K562 (cell line): ENCODE data around the gene CEMIP. TPM values are rescaled to one million over a fixed set of nuclear protein-coding genes. Genes with fewer than 3 reads are reported as not detected.

Source experiments
- CBX3 ChIP-seq, 2 experiments: IDR thresholded peaks; 1 replicate in 1 of 2; 2 replicates in 1 of 2; pipeline ENCODE4 v1.6.1; 2012; ENCODE audit warnings: inconsistent platforms in 2 of 2, low read length in 2 of 2, borderline replicate concordance in 1 of 2, control low read depth in 1 of 2
- DMBX1 ChIP-seq: fragments of 250-450 bp; sonication (Bioruptor Pico); IDR thresholded peaks from 2 replicates; pipeline ENCODE4 v1.8.0; 2022; ENCODE audit warnings: inconsistent platforms, mild to moderate bottlenecking, moderate library complexity, borderline replicate concordance
- DPF2 ChIP-seq: fragments of 450-650 bp; IDR thresholded peaks from 2 replicates; pipeline ENCODE4 v1.6.1; 2016
- GABPB2 ChIP-seq: fragments of 250-450 bp; sonication (Bioruptor Pico); conservative IDR thresholded peaks from 2 replicates; pipeline ENCODE4 v1.5.1; 2021; ENCODE audit warnings: mild to moderate bottlenecking
- JUND ChIP-seq, 2 experiments: IDR thresholded peaks; 2 replicates in 1 of 2; 3 replicates in 1 of 2; pipeline ENCODE4 v1.6.1; 2011; ENCODE audit warnings: borderline replicate concordance in 2 of 2, low read depth in 2 of 2, low read length in 2 of 2, improper control_type of control experiment in 1 of 2, missing biosample characterization in 1 of 2, missing genetic modification characterization in 1 of 2, missing genetic modification reagents in 1 of 2
- KDM1A ChIP-seq, 2 experiments: fragments of 450-650 bp; IDR thresholded peaks; 2 replicates each; pipeline ENCODE4 v1.6.1; 2016; ENCODE audit warnings: mild to moderate bottlenecking in 2 of 2
- NCOR1 ChIP-seq: fragments of 450-650 bp; IDR thresholded peaks from 2 replicates; pipeline ENCODE4 v1.6.1; 2016; ENCODE audit warnings: mild to moderate bottlenecking, moderate library complexity
- NR2C2 ChIP-seq, 2 experiments: fragments of 200-800 bp in 1 of 2; sonication (Bioruptor generic) in 1 of 2; sonication (generic) in 1 of 2; formaldehyde crosslinking in 1 of 2; IDR thresholded peaks; 2 replicates each; pipeline versions ENCODE4 v1.6.1 to v1.8.0; 2016 to 2022; ENCODE audit warnings: mild to moderate bottlenecking in 1 of 2, missing compliant biosample characterization in 1 of 2, missing genetic modification characterization in 1 of 2, missing genetic modification reagents in 1 of 2
- NR4A1 ChIP-seq, 2 experiments: fragments of 250-450 bp in 1 of 2; fragments of 450-650 bp in 1 of 2; sonication (Bioruptor Pico) in 1 of 2; IDR thresholded peaks; 2 replicates each; pipeline versions ENCODE4 v1.4.0 to v1.6.1; 2016 to 2020; ENCODE audit warnings: mild to moderate bottlenecking in 2 of 2, missing compliant biosample characterization in 1 of 2, missing genetic modification characterization in 1 of 2, moderate library complexity in 1 of 2
- PHB2 ChIP-seq: fragments of 450-650 bp; IDR thresholded peaks from 2 replicates; pipeline ENCODE4 v1.6.1; 2017; ENCODE audit warnings: low read depth
- POLR2AphosphoS2 ChIP-seq: IDR thresholded peaks from 2 replicates; pipeline ENCODE4 v1.6.1; 2012; ENCODE audit warnings: low read length, improper control_type of control experiment
- RAD21 ChIP-seq, 2 experiments: fragments of 250-450 bp in 1 of 2; fragments of 450-650 bp in 1 of 2; sonication (Bioruptor Pico) in 1 of 2; formaldehyde crosslinking in 1 of 2; IDR thresholded peaks in 1 of 2; conservative IDR thresholded peaks in 1 of 2; 2 replicates each; pipeline versions ENCODE4 v1.4.0 to v1.8.0; 2020 to 2022; ENCODE audit warnings: mild to moderate bottlenecking in 2 of 2, moderate library complexity in 1 of 2
- RCOR1 ChIP-seq, 2 experiments: IDR thresholded peaks; 2 replicates each; pipeline ENCODE4 v1.6.1; 2012; ENCODE audit warnings: low read depth in 2 of 2, low read length in 2 of 2, borderline replicate concordance in 1 of 2, improper control_type of control experiment in 1 of 2
- TBL1XR1 ChIP-seq, 2 experiments: IDR thresholded peaks; 2 replicates each; pipeline ENCODE4 v1.6.1; 2012; ENCODE audit warnings: improper control_type of control experiment in 2 of 2, low read length in 2 of 2, mild to moderate bottlenecking in 1 of 2
- TCFL5 ChIP-seq: fragments of 250-450 bp; sonication (Bioruptor Pico); conservative IDR thresholded peaks from 2 replicates; pipeline ENCODE4 v1.6.1; 2021; ENCODE audit warnings: mild to moderate bottlenecking, moderate library complexity, matching md5 sums
- THAP12 ChIP-seq: fragments of 250-450 bp; sonication (Bioruptor Pico); IDR thresholded peaks from 2 replicates; pipeline ENCODE4 v1.9.0; 2021; ENCODE audit warnings: mild to moderate bottlenecking, inconsistent platforms
- ZNF274 ChIP-seq: IDR thresholded peaks from 2 replicates; pipeline ENCODE4 v1.6.1; 2011; ENCODE audit warnings: low read depth, mild to moderate bottlenecking, low read length, moderate library complexity, borderline replicate concordance
- ZNF75A ChIP-seq: fragments of 450-650 bp; formaldehyde crosslinking; IDR thresholded peaks from 2 replicates; pipeline ENCODE4 v1.4.0; 2020; ENCODE audit warnings: mild to moderate bottlenecking
- polyA plus RNA-seq, 8 experiments: library from polyadenylated mRNA; depleted of rRNA in 4 of 8; stranded (reverse) in 5 of 8; unstranded in 3 of 8; fragments of >200 nt; fragmentation: Nextera tagmentation in 2 of 8; fragmentation: Illumina TruSeq in 1 of 8; extraction: Ambion mirVana in 2 of 8; extraction: Trizol in 1 of 8; gene quantifications; 2 replicates each; pipeline versions ENCODE4 v1.2.1 to v1.2.3, GENCODE V29; 2011 to 2014; ENCODE audit warnings: inconsistent platforms in 1 of 8, missing spikeins in 1 of 8
- total RNA-seq, 7 experiments: library from RNA; depleted of rRNA in 6 of 7; stranded (reverse); fragments of >200 nt in 6 of 7; fragmentation: Illumina TruSeq in 2 of 7; extraction: Trizol in 2 of 7; gene quantifications; 2 replicates each; pipeline versions ENCODE4 v1.2.1 to v1.2.3, GENCODE V29; 2011 to 2021; ENCODE audit warnings: low replicate concordance in 1 of 7
- TF ChIP-seq, protein P1 (sequence below): fragments of 150-350 bp; conservative IDR thresholded peaks from 2 replicates; pipeline ENCODE4 v1.6.1; 2014; ENCODE audit warnings: low read length
- TF ChIP-seq, protein P2 (sequence below), 2 experiments: IDR thresholded peaks; 2 replicates each; pipeline ENCODE4 v1.6.1; 2011; ENCODE audit warnings: borderline replicate concordance in 1 of 2, control low read depth in 1 of 2, low read depth in 1 of 2, low read length in 1 of 2, mild to moderate bottlenecking in 1 of 2, mixed read lengths in 1 of 2, moderate library complexity in 1 of 2; ENCODE audit not compliant: insufficient read depth in 1 of 2, insufficient read length in 1 of 2, poor library complexity in 1 of 2, severe bottlenecking in 1 of 2; ENCODE audit errors: extremely low read depth in 1 of 2

Gene CEMIP
- total and polyA plus RNA-seq, 9 of the 15 experiments (the other 6 are each of a cell fraction or from before 2014, with no cell fraction given): 0.33 TPM; not detected in 8

DNA sequence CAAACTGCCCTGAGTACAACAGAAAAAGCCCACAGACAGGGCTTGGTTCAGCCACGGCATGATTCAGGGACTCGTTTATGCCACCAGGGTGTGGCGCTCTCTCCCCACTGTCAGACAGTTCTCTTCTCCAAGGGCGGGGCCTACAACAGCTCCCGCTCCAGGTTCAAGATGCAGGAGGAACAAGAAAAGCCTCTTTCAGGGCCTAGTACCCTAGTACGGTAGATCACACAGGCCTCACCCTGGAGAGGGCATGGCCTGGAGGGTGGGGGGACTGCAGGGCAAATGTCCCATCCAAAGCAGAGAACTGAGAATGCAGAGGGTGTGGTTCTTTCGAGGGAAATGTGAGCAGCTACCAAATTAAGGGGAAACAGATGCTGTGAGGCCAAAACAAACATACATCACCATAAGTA, 198.5 kb downstream of the CEMIP start (continued):
- TF ChIP-seq DPF2: no peak
- TF ChIP-seq DMBX1 (CRISPR knock-in tag): no peak
- TF ChIP-seq KDM1A (IDR thresholded peaks at IDR 0.05): no peak
- TF ChIP-seq POLR2AphosphoS2: 0 out of 2 replicates have a peak, but pooled peaks have one; percentile 56
- TF ChIP-seq RAD21 (CRISPR knock-in tag; conservative IDR thresholded peaks at IDR 0.05 in 1 of 2, IDR thresholded peaks at IDR 0.05 in 1 of 2): peak; percentile 88 to 94
- no peak for TF ChIP-seq TCFL5
- no peak for TF ChIP-seq TBL1XR1 (IDR thresholded peaks at IDR 0.05; ENCODE audit: low read length in 2 of 2)
- TF ChIP-seq NR2C2 (CRISPR knock-in tag; IDR thresholded peaks at IDR 0.05): no peak
- TF ChIP-seq NR2C2 (tag; IDR thresholded peaks at IDR 0.05): no peak
- TF ChIP-seq, protein P1, sequence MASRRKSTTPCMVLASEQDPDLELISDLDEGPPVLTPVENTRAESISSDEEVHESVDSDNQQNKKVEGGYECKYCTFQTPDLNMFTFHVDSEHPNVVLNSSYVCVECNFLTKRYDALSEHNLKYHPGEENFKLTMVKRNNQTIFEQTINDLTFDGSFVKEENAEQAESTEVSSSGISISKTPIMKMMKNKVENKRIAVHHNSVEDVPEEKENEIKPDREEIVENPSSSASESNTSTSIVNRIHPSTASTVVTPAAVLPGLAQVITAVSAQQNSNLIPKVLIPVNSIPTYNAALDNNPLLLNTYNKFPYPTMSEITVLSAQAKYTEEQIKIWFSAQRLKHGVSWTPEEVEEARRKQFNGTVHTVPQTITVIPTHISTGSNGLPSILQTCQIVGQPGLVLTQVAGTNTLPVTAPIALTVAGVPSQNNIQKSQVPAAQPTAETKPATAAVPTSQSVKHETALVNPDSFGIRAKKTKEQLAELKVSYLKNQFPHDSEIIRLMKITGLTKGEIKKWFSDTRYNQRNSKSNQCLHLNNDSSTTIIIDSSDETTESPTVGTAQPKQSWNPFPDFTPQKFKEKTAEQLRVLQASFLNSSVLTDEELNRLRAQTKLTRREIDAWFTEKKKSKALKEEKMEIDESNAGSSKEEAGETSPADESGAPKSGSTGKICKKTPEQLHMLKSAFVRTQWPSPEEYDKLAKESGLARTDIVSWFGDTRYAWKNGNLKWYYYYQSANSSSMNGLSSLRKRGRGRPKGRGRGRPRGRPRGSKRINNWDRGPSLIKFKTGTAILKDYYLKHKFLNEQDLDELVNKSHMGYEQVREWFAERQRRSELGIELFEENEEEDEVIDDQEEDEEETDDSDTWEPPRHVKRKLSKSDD: 0 out of 2 replicates have a peak, but pooled peaks have one; percentile 52
- TF ChIP-seq RCOR1 (IDR thresholded peaks at IDR 0.05; ENCODE audit: borderline replicate concordance in 1 of 2, low read depth in 2 of 2, low read length in 2 of 2): peak in 1 of 2 experiments; percentile 18; a peak in 1 of 4 replicates
- TF ChIP-seq, protein P2, sequence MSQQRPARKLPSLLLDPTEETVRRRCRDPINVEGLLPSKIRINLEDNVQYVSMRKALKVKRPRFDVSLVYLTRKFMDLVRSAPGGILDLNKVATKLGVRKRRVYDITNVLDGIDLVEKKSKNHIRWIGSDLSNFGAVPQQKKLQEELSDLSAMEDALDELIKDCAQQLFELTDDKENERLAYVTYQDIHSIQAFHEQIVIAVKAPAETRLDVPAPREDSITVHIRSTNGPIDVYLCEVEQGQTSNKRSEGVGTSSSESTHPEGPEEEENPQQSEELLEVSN (IDR thresholded peaks at IDR 0.05; ENCODE audit: borderline replicate concordance in 1 of 2, extremely low read depth in 1 of 2, insufficient read depth in 1 of 2, insufficient read length in 1 of 2, low read depth in 1 of 2, low read length in 1 of 2, poor library complexity in 1 of 2, severe bottlenecking in 1 of 2): no peak
- no peak for TF ChIP-seq ZNF274
- no peak for TF ChIP-seq GABPB2 (CRISPR knock-in tag)
- TF ChIP-seq THAP12 (CRISPR knock-in tag): no peak
- no peak for TF ChIP-seq ZNF75A (CRISPR knock-in tag)
- TF ChIP-seq PHB2: no peak
- TF ChIP-seq CBX3 (IDR thresholded peaks at IDR 0.05; ENCODE audit: borderline replicate concordance in 1 of 2, low read length in 2 of 2): no peak
- no peak for TF ChIP-seq NCOR1
- no peak for TF ChIP-seq NR4A1 (CRISPR knock-in tag; IDR thresholded peaks at IDR 0.05)
- TF ChIP-seq NR4A1 (tag; IDR thresholded peaks at IDR 0.05): no peak
- TF ChIP-seq JUND (IDR thresholded peaks at IDR 0.05; ENCODE audit: borderline replicate concordance, low read depth, low read length): no peak
- TF ChIP-seq JUND (tag; IDR thresholded peaks at IDR 0.05; ENCODE audit: borderline replicate concordance, low read depth, low read length): no peak
